H1 (cell line): ENCODE measurements around the gene PPME1. TPM values are rescaled to one million over a fixed set of nuclear protein-coding genes. Genes with fewer than 3 reads are reported as not detected.

Source experiments
- CTCF ChIA-PET: fragments of 300-600 bp; sonication (Branson Sonifier 250); formaldehyde crosslinking; loops from one replicate; lab custom pipeline; 2021; ENCODE audit not compliant: partially characterized antibody; lab: Charles Lee
- POLR2A ChIA-PET: fragments of 300-600 bp; sonication (Branson Sonifier 250); formaldehyde crosslinking; loops from one replicate; lab custom pipeline; 2021; ENCODE audit warnings: inconsistent platforms; ENCODE audit not compliant: partially characterized antibody; lab: Charles Lee
- DNase-seq, 2 experiments: peaks; one replicate each; pipeline versions ENCODE4 v3.0.0 to v3.0.0-alpha.2; 2010 to 2022; ENCODE audit warnings: low spot score in 2 of 2, low read depth in 1 of 2, mixed read lengths in 1 of 2
- FAIRE-seq: peaks from 2 replicates; lab custom pipeline; 2011; peaks lifted over from hg19 to GRCh38; lab: Jason Lieb, UNC
- H2AFZ ChIP-seq: 2 replicates; pipeline ENCODE4 v1.8.1; 2012; ENCODE audit warnings: low read length, inconsistent platforms
- H2AK5ac ChIP-seq: 2 replicates; pipeline ENCODE4 v1.6.1; 2013; ENCODE audit warnings: low read depth, low read length
- H2BK120ac ChIP-seq: replicated peaks from 2 replicates; pipeline ENCODE3; 2013; ENCODE audit warnings: low read depth, low read length, inconsistent platforms
- H2BK12ac ChIP-seq: 2 replicates; pipeline ENCODE4 v1.6.1; 2013; ENCODE audit warnings: low read depth, low read length
- H2BK15ac ChIP-seq: 2 replicates; pipeline ENCODE4 v1.6.1; 2013; ENCODE audit warnings: low read length
- H2BK20ac ChIP-seq: 2 replicates; pipeline ENCODE4 v1.6.1; 2013; ENCODE audit warnings: low read length
- H2BK5ac ChIP-seq: 2 replicates; pipeline ENCODE4 v1.6.1; 2013; ENCODE audit warnings: low read depth, low read length
- H3K14ac ChIP-seq: 2 replicates; pipeline ENCODE4 v1.6.1; 2013; ENCODE audit warnings: inconsistent platforms; ENCODE audit not compliant: insufficient read length
- H3K18ac ChIP-seq: 2 replicates; pipeline ENCODE4 v1.6.1; 2013; ENCODE audit warnings: low read length; ENCODE audit errors: extremely low read depth
- H3K23ac ChIP-seq: 2 replicates; pipeline ENCODE4 v1.6.1; 2013; ENCODE audit warnings: inconsistent platforms; ENCODE audit not compliant: insufficient read length
- H3K23me2 ChIP-seq: 2 replicates; pipeline ENCODE4 v1.6.1; 2013; ENCODE audit warnings: low read depth, low read length
- H3K27ac ChIP-seq: 2 replicates; pipeline ENCODE4 v1.6.1; 2011; ENCODE audit warnings: low read depth, low read length, inconsistent platforms
- H3K27me3 ChIP-seq, 4 experiments: replicated peaks in 1 of 4; 1 replicate in 1 of 4; 2 replicates in 3 of 4; pipeline versions ENCODE4 v1.6.1 to v1.8.1; 2011 to 2013; ENCODE audit warnings: low read length in 3 of 4, mild to moderate bottlenecking in 3 of 4, inconsistent platforms in 2 of 4, mixed read lengths in 2 of 4, moderate library complexity in 1 of 4; ENCODE audit not compliant: control insufficient read depth in 3 of 4, insufficient read depth in 3 of 4; ENCODE audit errors: extremely low read depth in 1 of 4
- H3K36me3 ChIP-seq, 4 experiments: 2 replicates each; pipeline versions ENCODE4 v1.6.1 to v1.8.1; 2011 to 2013; ENCODE audit warnings: mild to moderate bottlenecking in 4 of 4, low read length in 3 of 4, moderate library complexity in 2 of 4, control low read depth in 1 of 4, inconsistent platforms in 1 of 4; ENCODE audit not compliant: insufficient read depth in 4 of 4, control insufficient read depth in 2 of 4
- H3K4ac ChIP-seq: replicated peaks from 2 replicates; pipeline ENCODE3; 2013; ENCODE audit warnings: low read length, low read depth, mixed read lengths, inconsistent platforms; ENCODE audit not compliant: insufficient read length
- H3K4me1 ChIP-seq, 4 experiments: replicated peaks in 1 of 4; 1 replicate in 1 of 4; 2 replicates in 3 of 4; pipeline versions ENCODE4 v1.6.1 to v1.8.1; 2011 to 2013; ENCODE audit warnings: low read length in 3 of 4, inconsistent platforms in 2 of 4, mixed read lengths in 1 of 4; ENCODE audit not compliant: insufficient read depth in 4 of 4, control insufficient read depth in 3 of 4
- H3K4me2 ChIP-seq, 2 experiments: 2 replicates each; pipeline versions ENCODE4 v1.6.1 to v1.8.1; 2011 to 2013; ENCODE audit warnings: low read depth in 2 of 2, low read length in 2 of 2, control low read depth in 1 of 2, inconsistent platforms in 1 of 2, mild to moderate bottlenecking in 1 of 2; ENCODE audit not compliant: insufficient read depth in 1 of 2
- H3K4me3 ChIP-seq, 4 experiments: fragments of 200-600, 300-600 bp in 1 of 4; sonication (generic), shearing (Covaris generic), sonication (Bioruptor Twin) in 1 of 4; 2 replicates each; pipeline versions ENCODE4 v1.5.1 to v1.8.1; 2011 to 2016; ENCODE audit warnings: low read length in 4 of 4, low read depth in 3 of 4, control low read depth in 2 of 4, inconsistent platforms in 2 of 4, mild to moderate bottlenecking in 2 of 4, mixed read lengths in 1 of 4, moderate library complexity in 1 of 4; ENCODE audit not compliant: insufficient read depth in 2 of 4; ENCODE audit errors: extremely low read depth in 1 of 4
- H3K56ac ChIP-seq: replicated peaks from 2 replicates; pipeline ENCODE3; 2013; ENCODE audit warnings: low read depth, mild to moderate bottlenecking, mixed read lengths, low read length, inconsistent platforms; ENCODE audit not compliant: insufficient read length
- H3K79me1 ChIP-seq: 2 replicates; pipeline ENCODE4 v1.6.1; 2013; ENCODE audit warnings: low read depth, low read length, control low read depth
- H3K79me2 ChIP-seq, 2 experiments: 2 replicates each; pipeline versions ENCODE4 v1.6.1 to v1.8.1; 2012 to 2013; ENCODE audit warnings: low read length in 2 of 2, mild to moderate bottlenecking in 2 of 2, inconsistent platforms in 1 of 2; ENCODE audit not compliant: insufficient read depth in 2 of 2, control insufficient read depth in 1 of 2
- H3K9ac ChIP-seq, 4 experiments: replicated peaks in 1 of 4; 1 replicate in 1 of 4; 2 replicates in 3 of 4; pipeline versions ENCODE4 v1.6.1 to v1.8.1; 2011 to 2013; ENCODE audit warnings: low read depth in 3 of 4, low read length in 3 of 4, control low read depth in 2 of 4, mild to moderate bottlenecking in 2 of 4, moderate library complexity in 2 of 4, inconsistent platforms in 1 of 4; ENCODE audit errors: extremely low read depth in 1 of 4
- H3K9me3 ChIP-seq, 2 experiments: 2 replicates each; pipeline versions ENCODE4 v1.6.1 to v1.8.1; 2012 to 2013; ENCODE audit warnings: mild to moderate bottlenecking in 2 of 2, moderate library complexity in 2 of 2, control low read depth in 1 of 2, inconsistent platforms in 1 of 2, low read depth in 1 of 2, low read length in 1 of 2, mixed read lengths in 1 of 2; ENCODE audit not compliant: insufficient read depth in 2 of 2
- H4K20me1 ChIP-seq, 2 experiments: replicated peaks in 1 of 2; 2 replicates each; pipeline versions ENCODE3 to v1.8.1; 2011 to 2013; ENCODE audit warnings: inconsistent platforms in 2 of 2, low read length in 2 of 2, mild to moderate bottlenecking in 1 of 2; ENCODE audit not compliant: insufficient read depth in 2 of 2, control insufficient read depth in 1 of 2
- H4K5ac ChIP-seq: 2 replicates; pipeline ENCODE4 v1.6.1; 2013; ENCODE audit warnings: low read length, low read depth, mixed read lengths, inconsistent platforms; ENCODE audit not compliant: insufficient read length
- H4K8ac ChIP-seq: 2 replicates; pipeline ENCODE4 v1.8.0; 2013; ENCODE audit warnings: mild to moderate bottlenecking, moderate library complexity, low read length, inconsistent platforms; ENCODE audit not compliant: insufficient read depth; ENCODE audit errors: extremely low read depth
- H4K91ac ChIP-seq: replicated peaks from 2 replicates; pipeline ENCODE3; 2013; ENCODE audit warnings: low read length, mixed read lengths, inconsistent platforms; ENCODE audit not compliant: insufficient read length
- BRCA1 ChIP-seq: IDR thresholded peaks from 2 replicates; pipeline ENCODE4 v1.6.1; 2012; ENCODE audit warnings: low read depth, low read length, improper control_type of control experiment
- JUN ChIP-seq: IDR thresholded peaks from 2 replicates; pipeline ENCODE4 v1.6.1; 2011; ENCODE audit warnings: low read depth, mild to moderate bottlenecking, improper control_type of control experiment, low read length
- RNF2 ChIP-seq: fragments of 200-900, 300-1000 bp; sonication (generic); IDR thresholded peaks from 2 replicates; pipeline ENCODE4 v1.7.1; 2016; ENCODE audit warnings: borderline replicate concordance, low read depth, mild to moderate bottlenecking, antibody characterized with exemption, low read length; ENCODE audit not compliant: poor library complexity, severe bottlenecking; ENCODE audit errors: missing control alignments
- YY1 ChIP-seq: IDR thresholded peaks from 2 replicates; pipeline ENCODE4 v1.6.1; 2011; ENCODE audit warnings: low read depth, mild to moderate bottlenecking, low read length
- ZNF274 ChIP-seq: IDR thresholded peaks from 2 replicates; pipeline ENCODE4 v1.7.0; 2012; ENCODE audit warnings: low read length, borderline replicate concordance; ENCODE audit errors: extremely low read depth
- WGBS, 2 experiments: shearing (Covaris generic) in 1 of 2; methylation state at CpG; one replicate each; pipeline versions ENCODE4 v1.1.6 to v1.1.7; 2013 to 2015; ENCODE audit warnings: low lambda C conversion rate in 2 of 2, mixed read lengths in 2 of 2, inconsistent platforms in 1 of 2, low coverage in 1 of 2, missing lambda C conversion rate in 1 of 2; ENCODE audit not compliant: insufficient replicate concordance in 2 of 2, insufficient coverage in 1 of 2, insufficient read length in 1 of 2; ENCODE audit errors: extremely low coverage in 1 of 2, missing lambda C conversion rate in 1 of 2; 5-methylcytosine and 5-hydroxymethylcytosine counted together
- polyA plus RNA-seq, 7 experiments: library from polyadenylated mRNA; depleted of rRNA in 3 of 7; stranded (reverse) in 5 of 7; unstranded in 2 of 7; fragments of >200 nt in 5 of 7; fragments of 200-250 nt in 2 of 7; gene quantifications; 1 replicate in 5 of 7; 2 replicates in 1 of 7; 4 replicates in 1 of 7; pipeline versions ENCODE4 v1.2.1 to v1.2.3, GENCODE V29; 2011 to 2013; ENCODE audit warnings: missing spikeins in 2 of 7, mixed read lengths in 2 of 7
- total RNA-seq: library from RNA; stranded (reverse); fragmentation: NEBNext Ultra II Directional; extraction: Animal tissue kit (Norgen Biotek cat#: 25700); gene quantifications from 2 replicates; pipeline ENCODE4 v1.2.1, GENCODE V29; 2021

Gene PPME1
- total and polyA plus RNA-seq, 2 of the 8 experiments (the other 6 are each of a cell fraction or from before 2014, with no cell fraction given) = 55.1 to 64.5 TPM

DNA sequence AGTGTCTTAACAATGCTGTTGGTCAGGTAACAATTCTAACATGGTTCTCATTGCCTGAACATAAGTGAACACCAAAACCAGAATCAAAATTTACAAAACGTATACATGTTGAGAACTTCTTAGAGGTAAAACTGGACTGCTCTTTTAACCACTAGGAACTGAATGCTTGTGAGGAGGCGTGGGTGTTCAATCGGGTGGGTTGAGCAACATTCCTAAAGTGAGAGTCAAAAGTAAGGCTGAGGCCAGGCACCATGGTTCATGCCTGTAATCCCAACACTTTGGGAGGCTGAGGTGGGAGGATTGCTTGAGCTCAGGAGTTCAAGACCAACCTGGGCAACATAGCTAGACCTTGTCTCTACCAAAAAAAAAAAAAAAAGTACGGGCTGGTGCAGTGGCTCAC, 11.5 kb downstream of the PPME1 start:
- WGBS, 2 experiments = 93% methylated on average over 4 of the region's 4 CpGs; no CpG with 5 or more reads in 1 of the 2 experiments

More for the DNA sequence above, 11.5 kb downstream of the PPME1 start:
- no peak overlapping the region for H3K18ac ChIP-seq
- no peak overlapping the region for H2BK20ac ChIP-seq
- CTCF ChIA-PET = interaction anchor here (0.7 to 1.3 kb wide), 2 partner anchors 9 to 31 kb away, joined by 3 read pairs; no protein-coding TSS in a partner anchor
- no peak overlapping the region for H3K14ac ChIP-seq
- H3K79me2 ChIP-seq = peaks cover 0 to 58% of the 10 kb centered on the region in 2 experiments; a peak in 2 of 4 replicates
- no peak overlapping the region for H3K23ac ChIP-seq
- H3K9ac ChIP-seq = no peak overlapping the region
- H3K4me1 ChIP-seq = no peaks in the 10 kb centered on the region
- no peaks in the 10 kb centered on the region for H3K9me3 ChIP-seq
- H3K36me3 ChIP-seq = no peaks in the 10 kb centered on the region
- H4K20me1 ChIP-seq = peaks cover 0 to 4% of the 10 kb centered on the region in 2 experiments
- no peak for FAIRE-seq
- H2BK12ac ChIP-seq = no peak overlapping the region
- H3K23me2 ChIP-seq = no peaks in the 10 kb centered on the region
- H3K27ac ChIP-seq = no peak overlapping the region
- H3K4ac ChIP-seq = no peak overlapping the region
- no peak overlapping the region for H3K4me2 ChIP-seq
- H3K27me3 ChIP-seq = no peaks in the 10 kb centered on the region
- no peak overlapping the region for H4K91ac ChIP-seq
- no peak overlapping the region for H3K4me3 ChIP-seq
- H4K5ac ChIP-seq = no peak overlapping the region
- H2BK120ac ChIP-seq = no peak overlapping the region
- H4K8ac ChIP-seq = no peak overlapping the region
- no peak for TF ChIP-seq ZNF274
- no peak for TF ChIP-seq YY1
- no peak for TF ChIP-seq BRCA1
- TF ChIP-seq RNF2 = no peak
- no peak for TF ChIP-seq JUN
- TF ChIP-seq, all 59 proteins: peak for 0
- no peak for DNase-seq
- Histone ChIP-seq H3K79me1 (no peaks in the 10 kb centered on the region; the same call in 1 of the 2 replicates), H2AK5ac (no peak overlapping the region), H2BK5ac (no peak overlapping the region), H3K56ac (no peak overlapping the region), H2BK15ac (no peak overlapping the region), H2AFZ (no peak overlapping the region)
- POLR2A ChIA-PET = no interaction called here
